Stimulated activated CD8-positive, alpha-beta memory T cell treated with anti-CD3 and anti-CD28 coated beads, Interleukin-12 subunit alpha, Interleukin-12 subunit beta, amount 100 ng/mL, for 4 hours (primary cell): ENCODE measurements around the gene ASB10.

Source experiments
- DNase-seq: peaks from one replicate; pipeline ENCODE4 v3.0.0-alpha.2; 2020; ENCODE audit warnings: low read depth

ASB10 gene

DNA sequence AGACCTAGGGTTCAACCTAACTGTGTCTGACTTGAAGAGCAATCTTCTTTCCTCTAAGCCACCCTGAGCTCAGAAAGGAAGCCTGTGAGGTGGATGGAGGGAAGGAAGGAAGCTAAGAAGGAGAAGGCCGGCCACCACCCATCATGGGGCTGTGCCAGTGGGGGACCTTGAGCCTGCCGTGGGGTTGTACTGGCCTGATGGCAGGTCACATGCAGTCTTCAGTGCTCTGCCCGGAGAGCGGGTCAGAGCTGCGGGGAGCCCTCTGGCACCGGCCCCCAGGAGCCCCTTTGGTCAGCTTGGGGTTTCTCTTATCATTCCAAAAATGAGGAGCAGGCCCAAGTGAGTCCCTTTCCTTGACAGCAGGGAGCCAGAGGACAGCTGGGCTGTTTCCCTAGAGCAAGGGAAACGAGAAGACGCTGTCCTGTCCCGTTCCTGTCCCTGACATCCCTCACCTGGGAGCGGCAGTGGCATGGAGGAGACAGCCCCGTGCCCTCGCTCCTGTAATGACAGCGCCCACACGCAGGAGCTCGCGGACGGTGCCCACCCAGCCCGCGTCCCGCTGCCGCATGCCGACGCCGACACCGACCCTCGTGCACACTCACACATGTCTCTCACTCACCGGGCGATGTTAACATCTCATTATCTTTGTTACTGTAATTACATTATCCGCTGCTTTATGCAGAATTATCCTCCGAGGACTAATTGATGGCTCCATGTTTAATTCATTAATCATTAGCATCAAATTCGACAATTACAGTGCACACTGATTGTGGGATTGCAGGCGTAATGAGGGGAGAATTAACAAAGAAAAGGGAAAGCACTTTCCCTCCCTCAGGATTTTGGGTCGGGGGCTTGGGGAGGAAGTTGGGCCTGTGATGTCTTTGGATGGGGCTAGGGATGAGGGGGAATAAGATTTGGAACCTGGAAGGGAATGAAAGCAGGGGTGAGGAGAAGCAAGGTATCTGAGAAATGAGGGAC, 50.9 kb downstream of the ASB10 start:
- DNase-seq, result no peak

DNA sequence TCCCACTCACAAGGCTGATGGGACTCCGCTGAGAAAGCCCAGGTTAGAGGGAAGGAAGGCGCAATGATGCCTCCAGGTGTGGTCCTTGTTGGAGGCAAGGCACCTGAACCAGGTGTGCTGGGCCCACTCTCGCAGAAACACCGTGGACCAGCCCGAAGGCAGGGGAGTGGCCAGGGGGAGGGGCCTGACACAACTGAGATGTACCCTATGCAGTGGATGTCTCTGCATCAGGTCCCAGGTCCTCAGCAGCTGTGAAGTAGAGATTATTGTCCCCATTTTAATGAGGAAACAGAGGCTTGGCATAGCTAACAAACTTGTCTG, 51.6 kb downstream of the ASB10 start:
- no peak for DNase-seq

- no peak for DNase-seq
Observed at GRCh38 chr7:151134743-151135524, 52.1 kb downstream of the ASB10 start.

GRCh38 chr7:151133986-151134742, 52.9 kb downstream of the ASB10 start:
- DNase-seq, result no peak

DNA sequence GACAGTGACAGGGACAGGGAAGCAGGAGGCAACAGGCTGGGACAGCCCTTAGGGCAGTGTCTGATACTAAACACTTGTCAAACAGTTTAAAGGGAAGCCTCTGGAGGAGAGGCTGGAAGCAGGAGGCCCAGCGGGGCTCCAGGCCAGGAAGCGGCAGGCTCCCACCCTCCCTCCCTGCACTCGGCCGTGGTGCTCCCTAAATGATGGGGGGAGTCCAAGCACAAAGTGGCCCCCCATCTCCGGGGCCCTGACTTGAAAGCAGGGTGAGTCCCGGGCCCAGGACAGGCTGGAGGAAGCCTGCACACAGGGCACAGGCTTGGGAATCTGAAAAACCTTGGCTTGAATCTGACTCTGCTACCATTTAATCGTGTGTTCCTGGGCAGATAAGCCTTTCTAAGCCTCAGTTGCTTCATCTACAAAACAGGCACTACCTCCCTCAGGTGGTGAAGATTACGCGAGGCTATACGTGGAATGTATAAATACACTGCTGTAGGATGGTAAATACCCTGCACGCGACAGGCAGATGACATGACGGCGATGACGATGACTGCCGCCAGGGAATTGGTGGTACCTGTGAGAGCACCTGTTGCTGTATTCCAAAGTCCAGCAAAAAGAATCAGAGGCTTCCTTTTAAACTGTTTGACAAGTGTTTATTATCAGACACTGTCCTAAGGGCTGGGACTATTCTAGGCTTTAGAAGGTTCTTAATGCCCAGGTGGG, 53.6 kb downstream of the ASB10 start:
- DNase-seq, result no peak

- DNase-seq, result no peak
Observed at GRCh38 chr7:151132461-151133205, 54.4 kb downstream of the ASB10 start.

DNA sequence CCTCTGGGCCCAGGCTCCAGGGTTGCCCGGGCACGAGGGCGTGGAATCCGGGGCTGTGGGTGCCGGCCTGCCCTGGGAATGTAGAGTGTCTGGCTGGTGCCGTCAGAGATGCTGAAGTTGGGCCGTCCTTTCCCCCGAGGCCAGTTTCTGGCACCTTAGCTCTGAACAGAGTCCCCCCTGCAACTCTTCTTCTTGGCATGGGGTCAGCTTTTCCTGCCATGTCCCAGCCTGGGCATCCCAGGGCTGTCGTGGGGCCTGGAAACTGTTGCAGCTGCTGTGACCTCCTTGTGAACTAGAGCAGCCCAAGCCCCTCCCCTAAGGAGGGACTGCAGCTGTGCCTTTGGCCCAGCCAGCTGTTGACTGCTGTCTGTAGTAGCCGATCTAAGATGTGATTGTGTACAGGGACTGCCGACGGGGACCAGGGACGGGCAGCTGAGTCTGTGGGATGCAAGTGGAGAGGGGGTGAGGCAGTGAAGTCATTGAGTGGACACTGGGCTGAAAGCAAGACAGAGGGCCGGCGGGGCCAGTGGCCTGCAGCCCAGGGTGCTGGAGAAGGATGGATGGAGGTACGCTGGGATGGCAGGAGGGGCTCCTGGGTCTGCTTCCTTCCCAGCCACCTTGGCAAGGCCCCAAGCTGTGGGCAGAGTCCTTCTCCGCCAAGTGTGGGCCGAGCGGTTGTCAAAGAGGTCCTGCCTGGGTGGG, 55.3 kb downstream of the ASB10 start:
- DNase-seq, result no peak

GRCh38 chr7:151131224-151131591, 55.8 kb downstream of the ASB10 start:
- DNase-seq, result no peak

GRCh38 chr7:151130741-151131157, 56.3 kb downstream of the ASB10 start:
- no peak for DNase-seq

GRCh38 chr7:151129960-151130591, 57.0 kb downstream of the ASB10 start:
- DNase-seq, result no peak

DNA sequence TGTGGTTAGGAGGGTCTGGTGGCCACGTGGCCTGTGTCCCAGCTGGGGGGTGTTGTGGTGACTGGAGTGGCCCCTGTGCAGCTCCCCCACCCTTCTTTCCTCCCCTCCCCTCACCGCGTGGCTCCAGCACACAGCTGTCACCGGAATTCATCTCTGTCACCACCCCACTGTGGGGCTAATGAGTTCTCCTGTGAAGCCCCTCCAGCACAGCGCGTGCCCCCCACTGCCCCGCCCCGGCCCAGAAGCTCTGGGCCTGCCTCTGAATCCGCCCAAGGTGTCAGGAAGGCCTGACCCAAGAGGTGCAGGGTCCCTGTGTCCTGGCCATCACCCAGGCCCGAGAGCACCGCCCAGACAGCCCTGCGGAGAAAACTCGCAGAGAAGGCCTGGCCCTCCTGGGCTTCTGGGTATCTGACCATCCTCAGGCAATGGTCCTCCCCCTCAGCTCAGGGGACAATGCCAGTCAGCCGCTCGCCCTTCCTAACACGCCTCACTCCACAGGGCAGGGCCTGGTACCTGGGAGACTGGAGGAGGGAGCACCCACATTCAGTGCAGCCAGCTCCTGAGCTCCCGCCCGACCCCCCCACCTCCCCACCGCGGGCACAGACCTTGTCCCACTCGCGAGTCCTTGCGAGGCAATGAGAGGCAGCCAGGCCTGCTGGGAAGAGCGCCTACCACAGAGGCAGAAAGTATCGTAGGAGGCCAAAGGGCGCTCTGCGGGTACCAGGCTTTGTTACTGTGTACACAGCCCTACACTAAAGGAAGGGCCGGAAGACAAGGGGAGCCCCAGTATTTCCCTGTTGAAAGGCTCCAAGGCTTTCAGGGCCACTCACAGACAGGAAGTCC, 57.7 kb downstream of the ASB10 start:
- DNase-seq, result no peak

- no peak for DNase-seq
Observed at GRCh38 chr7:151128716-151129115, 58.3 kb downstream of the ASB10 start.

DNA sequence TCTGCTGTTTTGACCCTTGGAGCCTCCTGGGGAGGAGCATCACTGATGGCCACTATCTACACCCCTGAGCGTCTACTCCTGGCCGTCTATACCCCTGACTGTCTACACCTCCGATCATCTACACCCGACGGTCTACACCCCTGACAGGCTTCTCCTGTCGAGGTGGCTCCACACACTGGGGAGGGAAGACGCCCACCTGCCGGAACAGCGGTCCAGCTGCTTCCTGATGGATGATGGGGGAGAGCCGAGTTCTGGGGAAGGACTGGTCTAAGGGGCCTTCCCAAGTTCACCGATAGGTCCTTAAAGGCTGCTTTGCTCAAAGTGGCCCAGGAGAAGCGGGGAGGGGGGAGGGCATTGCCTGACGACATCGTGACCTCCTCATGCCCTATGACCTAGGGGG, 58.9 kb downstream of the ASB10 start:
- no peak for DNase-seq

- no peak for DNase-seq
Observed at GRCh38 chr7:151126491-151127137, 60.4 kb downstream of the ASB10 start.

GRCh38 chr7:151125846-151126481, 61.1 kb downstream of the ASB10 start:
- DNase-seq, result no peak
